Stimulated activated CD4-positive, alpha-beta T cell treated with anti-CD3 and anti-CD28 coated beads, Interleukin-2, amount 100 ng/mL, for 24 hours (primary cell): Measurements from ENCODE around the gene GJA9.
"Not testable (repeated sequence)": the region's sequence is repeated elsewhere in the genome, so short reads cannot be mapped to it uniquely, and the experiment has no call there.

ENCODE experiments used
- DNase-seq, 2 donors: peaks; one replicate each; pipeline ENCODE4 v3.0.0-alpha.2; 2020

The GJA9 gene

DNA sequence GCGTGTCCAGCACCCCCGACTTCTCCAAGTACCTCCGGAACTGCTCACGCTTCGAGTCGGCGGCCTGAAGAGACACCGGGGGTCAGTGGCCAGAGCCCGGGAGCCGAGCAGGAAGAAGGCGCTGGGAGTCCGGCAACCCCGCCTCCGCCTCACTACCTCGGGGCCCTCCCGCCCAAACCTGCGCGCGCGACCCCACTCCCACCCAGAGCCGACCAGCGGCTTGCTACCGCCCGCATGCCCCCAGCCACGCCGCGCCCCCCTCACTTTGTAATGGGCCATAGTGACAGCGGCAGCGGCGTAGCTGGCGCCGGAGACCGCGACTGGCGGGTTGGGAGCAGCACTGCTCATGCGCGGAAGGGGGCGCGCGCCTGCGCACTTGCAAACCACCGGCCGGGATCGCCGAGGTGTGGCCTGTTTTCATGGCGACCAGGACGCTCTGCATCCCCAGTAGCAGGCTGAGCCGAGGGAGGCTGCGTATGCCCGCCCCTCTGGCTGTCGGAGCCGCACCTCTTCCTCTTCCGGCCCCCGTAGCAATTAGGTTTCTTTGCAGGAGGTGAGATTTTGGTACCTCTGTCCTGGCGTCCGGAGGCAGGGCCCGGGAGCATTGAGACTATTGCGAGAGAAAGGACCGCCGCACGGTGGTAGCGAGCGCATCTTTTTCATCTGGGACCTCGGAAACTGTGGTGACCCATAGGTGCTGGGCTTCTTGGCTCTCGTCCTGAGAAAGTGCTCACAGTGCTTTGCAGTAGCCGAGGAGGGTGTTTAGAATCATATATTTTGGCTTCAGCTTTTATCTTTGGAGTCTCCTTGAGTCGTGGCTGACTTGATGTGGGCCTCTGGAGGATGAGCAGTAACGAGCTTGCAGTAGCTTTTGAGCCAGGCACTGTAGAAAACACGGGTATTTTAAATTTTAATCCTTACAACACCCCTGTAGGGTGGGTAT lies 8.1 kb downstream of the GJA9 start, which contains the start of gene MYCBP:
Gene MYCBP (minus strand): TSS at position 322 of the 943 bp plus-strand sequence. CDS start 43 bp downstream, at position 279.
- peak; percentile 96 for DNase-seq

DNA sequence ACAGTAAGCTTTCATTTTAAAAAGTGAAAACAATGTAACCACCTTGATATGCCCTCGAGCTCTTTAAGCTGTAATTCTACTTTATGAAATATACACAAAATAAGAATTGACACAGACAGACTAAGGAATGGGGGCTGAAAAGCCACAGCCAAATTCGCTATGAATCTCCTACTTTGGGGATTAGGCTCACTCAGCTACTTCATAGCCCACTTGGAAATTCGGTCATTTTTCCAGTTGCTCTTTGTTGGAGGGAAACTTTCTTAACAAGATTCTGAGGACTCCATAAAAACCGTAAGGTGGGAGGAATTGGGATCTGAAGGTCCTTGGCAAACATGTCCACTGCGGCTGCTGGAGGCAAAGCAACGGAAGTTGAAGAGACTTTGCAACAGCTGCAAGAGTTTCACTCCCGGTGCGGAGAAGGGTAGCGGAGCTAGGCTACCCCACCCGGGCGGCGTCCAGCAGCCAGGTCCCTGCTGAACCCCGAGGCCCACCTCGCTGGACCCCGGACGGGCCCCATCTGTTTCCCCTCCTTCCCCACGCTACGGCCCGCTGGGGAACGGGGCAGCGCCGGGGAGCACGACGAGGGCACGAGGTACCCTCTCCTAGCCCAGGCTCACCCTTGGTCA lies 8.9 kb downstream of the GJA9 start:
- DNase-seq, result peak; percentile 34 to 39

- DNase-seq, result no peak
Measured at GRCh38 chr1:38870996-38871395, 10.4 kb downstream of the GJA9 start.

GRCh38 chr1:38867208-38867607 lies 14.2 kb downstream of the GJA9 start:
- no peak for DNase-seq

- DNase-seq, result no peak
Measured at GRCh38 chr1:38865112-38865715, 16.2 kb downstream of the GJA9 start.

GRCh38 chr1:38860454-38860795 lies 21.0 kb downstream of the GJA9 start:
- no peak for DNase-seq

GRCh38 chr1:38859561-38860453 lies 21.6 kb downstream of the GJA9 start, which contains the start of gene RRAGC:
TSS of gene RRAGC (minus strand) at chr1:38859772. CDS start at chr1:38859646, 126 bp downstream.
- peak; percentile 98 for DNase-seq

- peak; percentile 64 to 67 for DNase-seq
Measured at GRCh38 chr1:38858833-38859560, 22.4 kb downstream of the GJA9 start.

GRCh38 chr1:38852780-38853179 lies 28.6 kb downstream of the GJA9 start:
- DNase-seq, result no peak

GRCh38 chr1:38848071-38848470 lies 33.3 kb downstream of the GJA9 start:
- no peak for DNase-seq

- no peak for DNase-seq
Measured at GRCh38 chr1:38846210-38846609, 35.2 kb downstream of the GJA9 start.

- not testable (repeated sequence) for DNase-seq
Measured at GRCh38 chr1:38845088-38845487, 36.3 kb downstream of the GJA9 start.

GRCh38 chr1:38840281-38840680 lies 41.1 kb downstream of the GJA9 start:
- DNase-seq, result no peak

DNA sequence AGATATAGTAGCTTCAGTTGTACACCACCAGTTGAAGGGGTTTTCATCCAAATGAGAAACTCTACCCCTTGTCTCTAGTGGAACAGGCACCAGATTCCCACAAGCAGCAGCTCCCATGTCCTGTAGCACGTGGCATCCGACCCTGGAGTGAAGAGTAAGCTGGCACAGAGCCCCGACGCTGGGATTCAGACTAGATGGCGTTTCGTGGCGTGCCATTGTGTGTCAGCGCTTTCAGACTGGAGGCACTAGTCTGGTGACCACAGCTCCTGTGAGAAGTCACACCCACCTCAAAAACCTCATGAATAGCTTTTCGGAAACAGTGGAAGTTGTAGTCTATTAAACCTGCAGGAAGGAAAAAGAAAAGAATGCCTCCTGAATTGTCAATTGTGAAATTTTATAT lies 42.0 kb downstream of the GJA9 start:
- DNase-seq, result no peak

DNA sequence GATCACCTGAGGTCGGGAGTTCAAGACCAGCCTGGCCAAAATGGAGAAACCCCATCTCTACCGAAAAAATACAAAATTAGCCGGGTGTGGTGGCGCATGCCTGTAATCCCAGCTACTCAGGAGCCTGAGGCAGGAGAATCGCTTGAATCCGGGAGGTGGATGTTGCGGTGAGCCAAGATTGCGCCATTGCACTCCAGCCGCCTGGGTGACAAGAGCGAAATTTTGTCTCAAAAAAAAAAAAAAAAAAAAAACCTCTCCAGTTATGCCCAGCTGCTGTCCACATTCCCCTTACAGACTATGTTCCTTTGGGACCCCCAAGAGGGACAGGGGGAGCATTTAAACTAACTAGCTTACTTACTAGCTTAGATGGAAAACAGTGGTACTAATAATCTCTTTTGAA lies 45.1 kb downstream of the GJA9 start:
- not testable (repeated sequence) for DNase-seq

GRCh38 chr1:38834937-38835827 lies 46.2 kb downstream of the GJA9 start:
- DNase-seq, result peak; percentile 20 to 49

- DNase-seq, result no peak
Measured at GRCh38 chr1:38834221-38834782, 47.1 kb downstream of the GJA9 start.

DNA sequence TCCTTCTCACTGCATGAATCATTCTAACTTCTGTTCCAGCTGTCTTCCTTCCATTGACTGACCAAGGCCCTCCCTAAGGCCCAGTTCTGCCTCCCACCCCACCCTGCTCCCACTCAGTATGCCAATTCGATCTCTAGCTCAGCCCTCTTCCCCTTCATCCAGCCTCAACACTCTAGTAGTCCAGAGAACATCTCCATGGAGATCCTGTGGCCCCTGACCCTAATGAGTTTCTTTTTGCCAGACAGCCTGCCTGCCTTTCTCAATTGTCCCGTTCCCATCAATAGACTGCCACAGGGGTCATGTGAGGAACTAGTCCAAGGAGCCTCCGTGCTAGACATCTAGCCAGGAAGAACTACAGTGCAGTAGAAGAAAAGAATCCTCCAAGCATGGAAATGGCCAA lies 48.2 kb downstream of the GJA9 start:
- no peak for DNase-seq

- DNase-seq, result no peak
Measured at GRCh38 chr1:38832370-38832734, 49.0 kb downstream of the GJA9 start.

DNA sequence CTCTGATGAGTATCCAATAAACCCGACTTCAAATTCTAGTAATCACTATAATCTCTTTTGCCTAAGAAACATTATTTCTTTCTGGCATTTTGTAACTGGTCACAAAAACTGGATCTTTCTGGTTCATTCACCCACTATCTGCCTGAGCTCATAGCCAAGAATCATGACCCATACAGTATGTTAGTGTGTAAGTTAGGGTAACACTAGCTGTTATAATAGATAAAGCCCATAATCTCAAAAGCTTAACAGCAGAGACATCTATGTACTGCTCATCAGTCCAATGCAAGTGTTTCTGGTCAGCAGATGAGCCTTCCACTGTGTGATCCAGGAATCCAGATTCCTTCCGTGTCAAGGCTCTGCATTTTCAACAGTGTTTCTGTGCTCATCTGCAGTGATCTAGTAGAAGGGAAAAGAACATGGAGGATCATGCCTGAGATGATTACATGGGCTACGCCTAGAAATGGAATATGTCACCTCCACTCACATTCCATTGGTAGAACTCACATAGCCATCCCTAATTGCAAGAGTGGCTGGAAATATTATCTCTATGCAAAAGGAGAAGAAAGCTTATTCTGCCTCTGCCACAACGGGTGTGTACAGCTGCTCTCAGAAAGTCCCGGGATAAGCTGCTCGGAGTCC lies 49.5 kb downstream of the GJA9 start:
- no peak for DNase-seq
